ENCODE results near the gene SPATA33.

DNA sequence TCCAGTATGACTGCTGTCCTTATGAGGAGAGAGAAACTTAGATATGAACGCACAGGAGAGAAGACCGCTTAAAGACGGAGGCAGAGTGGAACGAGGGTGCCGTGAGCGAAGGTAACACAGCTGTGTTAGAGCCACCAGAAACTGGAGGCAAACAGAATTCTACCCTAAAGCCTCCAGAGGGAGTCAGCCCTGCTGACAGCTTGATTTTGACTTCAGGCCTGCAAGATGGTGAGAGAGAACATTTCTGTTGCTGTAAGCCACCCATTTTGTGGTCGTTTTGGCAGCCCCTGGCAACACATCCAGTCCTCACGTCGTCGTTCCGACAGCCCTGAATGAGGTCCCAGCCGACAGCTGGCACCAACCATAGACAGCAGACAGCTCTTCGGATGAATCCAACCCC is 46.6 kb downstream of the SPATA33 start:
- TF ChIP-seq CTCF (IDR thresholded peaks at IDR 0.05; ENCODE audit: insufficient read depth, low read depth, low read length) = no peak
- TF ChIP-seq EZH2 (IDR thresholded peaks at IDR 0.05; ENCODE audit: insufficient read depth, low read length) = no peak

Measured in astrocyte (in vitro differentiated cells and primary cell).